GM12892 (cell line): ENCODE measurements around the gene MAT2B.

Experiments
- POLR2A ChIP-seq: IDR thresholded peaks from 2 replicates; pipeline ENCODE4 v1.6.1; 2011; ENCODE audit warnings: low read depth, low read length, control low read depth
- POLR2AphosphoS5 ChIP-seq: IDR thresholded peaks from 2 replicates; pipeline ENCODE4 v1.6.1; 2011; ENCODE audit warnings: low read depth, low read length, control low read depth

DNA sequence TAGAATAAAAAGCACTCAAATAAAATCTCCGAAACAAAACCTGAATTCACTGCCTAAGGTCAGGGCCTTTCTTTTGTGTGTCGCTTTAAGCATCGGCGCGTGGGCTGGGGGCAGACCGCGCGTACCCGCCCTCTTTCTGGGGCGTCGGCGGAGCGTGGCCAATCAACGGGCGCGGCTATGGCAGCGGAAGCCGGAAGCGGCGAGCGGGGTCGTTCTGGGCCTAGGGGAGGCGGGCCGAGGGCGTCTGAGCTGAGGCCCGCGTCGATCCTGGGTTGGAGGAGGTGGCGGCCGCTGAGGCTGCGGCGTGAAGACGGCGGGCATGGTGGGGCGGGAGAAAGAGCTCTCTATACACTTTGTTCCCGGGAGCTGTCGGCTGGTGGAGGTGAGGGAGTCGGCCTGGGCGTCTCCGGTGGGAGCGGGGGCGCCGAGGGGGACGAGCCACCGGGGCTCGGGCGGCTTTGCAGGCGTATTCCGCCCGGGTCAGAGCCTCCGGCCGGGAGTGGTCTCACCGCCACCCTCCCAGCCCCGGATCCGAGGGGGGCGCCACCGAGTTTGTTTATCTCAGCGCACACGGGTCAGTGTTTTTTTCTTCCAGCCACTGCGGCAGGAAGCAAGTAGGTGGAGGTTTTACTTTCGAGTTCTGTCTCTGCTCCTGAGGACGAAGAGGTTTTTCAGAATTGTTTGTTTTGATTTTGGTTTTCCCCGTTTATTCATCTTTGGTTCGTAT lies at the start of gene MAT2B:
- TF ChIP-seq POLR2A (peak; percentile 92), POLR2AphosphoS5 (peak; percentile 86)
